ENCODE data around the gene SPEG. TPM values are rescaled to one million over a fixed set of nuclear protein-coding genes. Genes with fewer than 3 reads are reported as not detected.

Gene SPEG
- total and polyA plus RNA-seq, 2 of the 8 experiments (the other 6 are each of a cell fraction or from before 2014, with no cell fraction given): 19.9 to 32.0 TPM

- Histone ChIP-seq H4K5ac (ENCODE audit: insufficient read length, low read depth, low read length) (no peak overlapping the region), H3K23me2 (ENCODE audit: low read depth, low read length) (peaks cover 20% of the 10 kb centered on the region), H2BK15ac (ENCODE audit: low read length) (0 out of 2 replicates have a peak overlapping the region, but pooled peaks have one; percentile 61), H2BK5ac (ENCODE audit: low read depth, low read length) (peak overlapping the region; percentile 67), H3K9ac (replicated peaks in 1 of 4; ENCODE audit: extremely low read depth in 1 of 4, low read depth in 3 of 4, low read length in 3 of 4) (no peak overlapping the region), H3K4me2 (ENCODE audit: insufficient read depth in 1 of 2, low read depth in 2 of 2, low read length in 2 of 2) (no peak overlapping the region), H4K91ac (replicated peaks; ENCODE audit: insufficient read length, low read length) (peak overlapping the region; percentile 27), H3K9me3 (ENCODE audit: insufficient read depth in 2 of 2, low read depth in 1 of 2, low read length in 1 of 2) (no peaks in the 10 kb centered on the region), H4K8ac (ENCODE audit: extremely low read depth, insufficient read depth, low read length) (no peak overlapping the region), H2BK120ac (replicated peaks; ENCODE audit: low read depth, low read length) (no peak overlapping the region), H2BK20ac (ENCODE audit: low read length) (no peak overlapping the region), H3K79me2 (ENCODE audit: control insufficient read depth in 1 of 2, insufficient read depth in 2 of 2, low read length in 2 of 2) (no peaks in the 10 kb centered on the region), H3K79me1 (ENCODE audit: low read depth, low read length) (no peaks in the 10 kb centered on the region; the same call in 1 of the 2 replicates), H3K23ac (ENCODE audit: insufficient read length) (no peak overlapping the region), H2AFZ (ENCODE audit: low read length) (no peak overlapping the region), H3K27me3 (replicated peaks in 1 of 4; ENCODE audit: control insufficient read depth in 3 of 4, extremely low read depth in 1 of 4, insufficient read depth in 3 of 4, low read length in 3 of 4) (peaks cover 7 to 13% (median 11%) of the 10 kb centered on the region in 4 experiments; a peak in 6 of 7 replicates), H3K4ac (replicated peaks; ENCODE audit: insufficient read length, low read depth, low read length) (no peak overlapping the region), H3K4me1 (replicated peaks in 1 of 4; ENCODE audit: control insufficient read depth in 3 of 4, insufficient read depth in 4 of 4, low read length in 3 of 4) (peaks cover 9 to 38% (median 23%) of the 10 kb centered on the region in 4 experiments), H3K56ac (replicated peaks; ENCODE audit: insufficient read length, low read depth, low read length) (no peak overlapping the region), H2BK12ac (ENCODE audit: low read depth, low read length) (peak overlapping the region; percentile 60; the same call in 1 of the 2 replicates), H3K14ac (ENCODE audit: insufficient read length) (no peak overlapping the region), H3K27ac (ENCODE audit: low read depth, low read length) (no peak overlapping the region), H3K18ac (ENCODE audit: extremely low read depth, low read length) (no peak overlapping the region; the same call in 1 of the 2 replicates), H3K36me3 (ENCODE audit: control insufficient read depth in 2 of 4, insufficient read depth in 4 of 4, low read length in 3 of 4) (peaks cover 0 to 7% (median 0%) of the 10 kb centered on the region in 4 experiments; a peak in 2 of 8 replicates), H2AK5ac (ENCODE audit: low read depth, low read length) (peak overlapping the region; percentile 76; the same call in 1 of the 2 replicates), H3K4me3 (ENCODE audit: extremely low read depth in 1 of 4, insufficient read depth in 2 of 4, low read depth in 3 of 4, low read length in 4 of 4) (no peak overlapping the region), H4K20me1 (replicated peaks in 1 of 2; ENCODE audit: control insufficient read depth in 1 of 2, insufficient read depth in 2 of 2, low read length in 2 of 2) (no peaks in the 10 kb centered on the region)
- DNase-seq (ENCODE audit: low read depth in 1 of 2, low spot score in 2 of 2) (no peak), FAIRE-seq (no peak)
- WGBS, 2 experiments (ENCODE audit: extremely low coverage in 1 of 2, insufficient coverage in 1 of 2, insufficient read length in 1 of 2, insufficient replicate concordance in 2 of 2, low coverage in 1 of 2, low lambda C conversion rate in 2 of 2, missing lambda C conversion rate in 1 of 2): 93% methylated on average over 14 of the region's 14 CpGs; no CpG with 5 or more reads in 1 of the 2 experiments
- ChIA-PET POLR2A (ENCODE audit: partially characterized antibody) (interaction anchor here (0.9 to 1.3 kb wide), 2 partner anchors 22 to 42 kb away, joined by 3 read pairs; partner anchors contain the start of genes CHPF and TMEM198), CTCF (ENCODE audit: partially characterized antibody) (interaction anchor here (1.0 to 113.1 kb wide), 4 partner anchors 12 to 99 kb away, joined by 3 to 7248 read pairs (median 3626); partner anchors contain the start of genes ASIC4, CHPF, DES and GMPPA)
- TF ChIP-seq SRF (IDR thresholded peaks at IDR 0.05; ENCODE audit: low read depth, low read length) (no peak), SUZ12 (IDR thresholded peaks at IDR 0.05; ENCODE audit: low read length) (no peak), HDAC2 (IDR thresholded peaks at IDR 0.05; ENCODE audit: borderline replicate concordance in 1 of 2, low read depth in 2 of 2, low read length in 2 of 2) (no peak), GABPA (IDR thresholded peaks at IDR 0.05; ENCODE audit: borderline replicate concordance, insufficient read depth, low read length) (no peak), CTCF (IDR thresholded peaks at IDR 0.05; ENCODE audit: control extremely low read depth in 1 of 3, insufficient read depth in 1 of 3, low read depth in 1 of 3, low read length in 3 of 3) (no peak), GTF2F1 (IDR thresholded peaks at IDR 0.05; ENCODE audit: borderline replicate concordance, low read depth, low read length) (no peak), SP4 (IDR thresholded peaks at IDR 0.05; ENCODE audit: low read length) (no peak), FOSL1 (IDR thresholded peaks at IDR 0.05; ENCODE audit: insufficient read depth, low read depth, low read length) (no peak), EZH2 (IDR thresholded peaks at IDR 0.05; ENCODE audit: low read depth, low read length, severe bottlenecking) (no peak), NRF1 (IDR thresholded peaks at IDR 0.05; ENCODE audit: low read depth, low read length) (no peak)
These were observed 67.2 kb downstream of the SPEG start for GRCh38 chr2:219501849-219502248.
